IPS DF 4.7 (cell line): ENCODE data around the gene LRRC37A2.
"Not testable (repeated sequence)": the region's sequence is repeated elsewhere in the genome, so short reads cannot be mapped to it uniquely, and the experiment has no call there.

Experiments used
- DNase-seq: peaks from one replicate; pipeline ENCODE4 v3.0.0-alpha.2; 2013; ENCODE audit warnings: low spot score; ENCODE audit errors: extremely low read depth

LRRC37A2 gene

GRCh38 chr17:46512168-46512567, at the start of gene LRRC37A2:
TSS of gene LRRC37A2 (plus strand) at chr17:46512468. CDS start at chr17:46512713, 245 bp downstream.
- DNase-seq = not testable (repeated sequence)

GRCh38 chr17:46467618-46468017, 44.6 kb upstream of the LRRC37A2 start:
- DNase-seq = not testable (repeated sequence)

GRCh38 chr17:46474489-46474888, 37.8 kb upstream of the LRRC37A2 start:
- DNase-seq = not testable (repeated sequence)

- not testable (repeated sequence) for DNase-seq
These were observed 36.7 kb upstream of the LRRC37A2 start for GRCh38 chr17:46475583-46475982.

GRCh38 chr17:46478823-46479222, 33.4 kb upstream of the LRRC37A2 start:
- not testable (repeated sequence) for DNase-seq

- not testable (repeated sequence) for DNase-seq
These were observed 31.0 kb upstream of the LRRC37A2 start for GRCh38 chr17:46481310-46481709.

- DNase-seq = not testable (repeated sequence)
These were observed 20.2 kb upstream of the LRRC37A2 start for GRCh38 chr17:46492021-46492420.

GRCh38 chr17:46499437-46500139, 12.7 kb upstream of the LRRC37A2 start:
- not testable (repeated sequence) for DNase-seq

GRCh38 chr17:46505896-46506295, 6.4 kb upstream of the LRRC37A2 start:
- DNase-seq = not testable (repeated sequence)

GRCh38 chr17:46534716-46535115, 22.4 kb downstream of the LRRC37A2 start:
- not testable (repeated sequence) for DNase-seq

- not testable (repeated sequence) for DNase-seq
These were observed 36.3 kb downstream of the LRRC37A2 start for GRCh38 chr17:46548607-46549006.

GRCh38 chr17:46559155-46559554, 46.9 kb downstream of the LRRC37A2 start:
- DNase-seq = not testable (repeated sequence)

GRCh38 chr17:46560048-46560447, 47.8 kb downstream of the LRRC37A2 start:
- not testable (repeated sequence) for DNase-seq

GRCh38 chr17:46566284-46566683, 54.0 kb downstream of the LRRC37A2 start:
- not testable (repeated sequence) for DNase-seq

GRCh38 chr17:46566980-46567379, 54.7 kb downstream of the LRRC37A2 start:
- not testable (repeated sequence) for DNase-seq

GRCh38 chr17:46571796-46572195, 59.5 kb downstream of the LRRC37A2 start:
- DNase-seq = not testable (repeated sequence)

GRCh38 chr17:46579083-46580075, 67.1 kb downstream of the LRRC37A2 start, which contains the start of gene ARL17A:
TSS of gene ARL17A (minus strand) at chr17:46579691. CDS start at chr17:46576322, 3,369 bp downstream.
- not testable (repeated sequence) for DNase-seq

- not testable (repeated sequence) for DNase-seq
These were observed 67.8 kb downstream of the LRRC37A2 start for GRCh38 chr17:46580082-46580481.

- not testable (repeated sequence) for DNase-seq
These were observed 73.2 kb downstream of the LRRC37A2 start for GRCh38 chr17:46585444-46585843.

- not testable (repeated sequence) for DNase-seq
These were observed 78.2 kb downstream of the LRRC37A2 start, which contains the start of gene NSF for GRCh38 chr17:46590157-46591146. TSS of gene NSF (plus strand) at chr17:46590669. CDS start at chr17:46590776, 107 bp downstream.
